ENCODE results near the gene WDFY2. TPM values are rescaled to one million over a fixed set of nuclear protein-coding genes. Genes with fewer than 3 reads are reported as not detected.
A peak's percentile ranks its signal among the peaks of the same experiment; 100 is the strongest.

The WDFY2 gene
- total and polyA plus RNA-seq, 8 donors, result 11.4 to 25.2 (median 17.2) TPM

DNA sequence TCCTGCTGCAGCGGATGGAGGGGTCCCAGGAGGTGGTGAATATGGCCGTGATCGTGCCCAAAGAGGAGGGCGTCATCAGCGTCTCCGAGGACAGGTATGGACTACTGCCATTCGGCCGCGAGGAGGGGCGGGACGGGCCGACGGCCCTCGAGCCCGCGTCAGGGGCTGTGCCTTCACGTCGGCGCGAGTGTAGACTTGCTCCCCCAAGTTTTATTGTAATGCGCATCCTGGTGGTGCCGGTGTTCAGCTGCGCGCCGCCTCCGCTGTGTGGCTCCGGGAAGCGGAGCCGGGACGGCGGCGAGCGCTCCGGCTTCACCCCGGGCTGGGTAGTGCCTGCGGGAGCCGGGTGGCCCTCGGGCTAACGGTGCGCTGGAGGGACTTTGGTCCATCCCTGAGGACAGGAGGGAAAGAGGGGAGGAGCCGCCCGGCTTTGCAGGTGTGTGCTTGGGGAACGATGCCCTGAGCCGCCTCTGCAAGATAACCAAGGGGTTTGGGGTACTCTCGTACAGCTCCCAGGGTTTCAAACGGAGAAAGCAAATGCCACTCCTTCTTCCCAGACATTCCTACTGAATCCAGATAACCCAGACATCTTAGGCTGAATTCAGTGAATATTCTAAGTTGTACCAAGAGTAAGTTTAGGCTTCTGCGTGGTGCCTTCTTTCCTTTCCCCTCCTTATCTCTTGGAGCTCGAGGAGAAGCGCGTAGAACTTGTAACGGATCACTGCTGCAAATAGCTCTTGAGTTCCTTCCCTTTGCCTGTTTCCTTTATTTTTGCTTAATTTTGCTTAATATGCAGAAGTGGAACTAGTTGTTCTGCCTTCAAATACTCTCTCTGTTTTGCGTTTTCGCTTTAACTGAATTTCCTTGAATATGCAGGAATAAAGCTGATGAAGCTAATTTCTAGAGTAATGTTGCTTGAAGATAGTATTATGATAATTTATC lies 740 bp downstream of the WDFY2 start:
- H3K27ac ChIP-seq, result peak overlapping the region; percentile 85 to 95 (median 92)
- H3K36me3 ChIP-seq, result no peaks in the 10 kb centered on the region
- WGBS, 2 donors, result 0% methylated on average over 46 to 53 of the region's 53 CpGs
- H3K9me3 ChIP-seq, result no peaks in the 10 kb centered on the region
- no peaks in the 10 kb centered on the region for H3K27me3 ChIP-seq
- intact Hi-C loops (cut with DNase I), result loop anchor here in 2 of 3 donors (5.0 to 10.0 kb wide), 4 partner anchors 130 to 200 kb away; partner anchors contain the start of gene INTS6 (in 2 of the 2)
- DNase-seq (peak in 5 of 6 donors; percentile 60 to 89 (median 71)), ATAC-seq (peak; percentile 27 to 39 (median 33)), FAIRE-seq (no peak)
- H3K4me3 ChIP-seq, result peak overlapping the region; percentile 88 to 96 (median 92)
- TF ChIP-seq, protein P1, sequence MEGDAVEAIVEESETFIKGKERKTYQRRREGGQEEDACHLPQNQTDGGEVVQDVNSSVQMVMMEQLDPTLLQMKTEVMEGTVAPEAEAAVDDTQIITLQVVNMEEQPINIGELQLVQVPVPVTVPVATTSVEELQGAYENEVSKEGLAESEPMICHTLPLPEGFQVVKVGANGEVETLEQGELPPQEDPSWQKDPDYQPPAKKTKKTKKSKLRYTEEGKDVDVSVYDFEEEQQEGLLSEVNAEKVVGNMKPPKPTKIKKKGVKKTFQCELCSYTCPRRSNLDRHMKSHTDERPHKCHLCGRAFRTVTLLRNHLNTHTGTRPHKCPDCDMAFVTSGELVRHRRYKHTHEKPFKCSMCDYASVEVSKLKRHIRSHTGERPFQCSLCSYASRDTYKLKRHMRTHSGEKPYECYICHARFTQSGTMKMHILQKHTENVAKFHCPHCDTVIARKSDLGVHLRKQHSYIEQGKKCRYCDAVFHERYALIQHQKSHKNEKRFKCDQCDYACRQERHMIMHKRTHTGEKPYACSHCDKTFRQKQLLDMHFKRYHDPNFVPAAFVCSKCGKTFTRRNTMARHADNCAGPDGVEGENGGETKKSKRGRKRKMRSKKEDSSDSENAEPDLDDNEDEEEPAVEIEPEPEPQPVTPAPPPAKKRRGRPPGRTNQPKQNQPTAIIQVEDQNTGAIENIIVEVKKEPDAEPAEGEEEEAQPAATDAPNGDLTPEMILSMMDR (IDR thresholded peaks at IDR 0.05), result no peak
- H3K4me1 ChIP-seq, result peaks cover 4 to 37% (median 32%) of the 10 kb centered on the region in 3 donors

DNA sequence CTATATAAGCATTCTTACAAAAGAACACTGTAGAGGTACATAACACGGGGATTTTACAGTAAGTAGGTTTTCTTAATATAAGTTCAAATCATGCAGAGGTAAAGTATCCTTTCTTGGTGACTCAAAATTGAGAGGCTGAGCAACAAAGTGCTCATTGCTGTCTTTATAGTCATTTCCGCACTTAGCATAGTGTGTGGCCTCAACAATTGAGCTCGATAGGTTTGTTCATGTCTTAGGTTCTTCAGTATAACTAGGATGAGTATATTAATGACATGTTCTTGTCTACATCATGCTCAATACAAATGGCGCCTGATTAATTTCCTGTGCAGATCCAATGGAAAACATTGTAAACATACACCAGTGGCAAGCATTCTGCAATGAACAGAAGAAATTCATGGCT lies 1.4 kb downstream of the WDFY2 start:
- Histone ChIP-seq H3K4me3 (peak overlapping the region; percentile 88 to 96 (median 92)), H3K36me3 (no peaks in the 10 kb centered on the region), H3K27ac (peak overlapping the region in 3 of 4 donors; percentile 85 to 95 (median 95)), H3K4me1 (peaks cover 11 to 44% (median 39%) of the 10 kb centered on the region in 3 donors), H3K9me3 (no peaks in the 10 kb centered on the region), H3K27me3 (no peaks in the 10 kb centered on the region)
- no peak for FAIRE-seq
- TF ChIP-seq, protein P1 (IDR thresholded peaks at IDR 0.05), result no peak
- 16 to 24% methylated on average over 4 of the region's 4 CpGs for WGBS, 2 donors
- no peak for ATAC-seq
- intact Hi-C loops (cut with DNase I), result loop anchor here in 2 of 3 donors (10.0 kb wide), 3 partner anchors 131 to 199 kb away; partner anchors contain the start of gene INTS6 (in 1 of the 2)
- no peak for DNase-seq

DNA sequence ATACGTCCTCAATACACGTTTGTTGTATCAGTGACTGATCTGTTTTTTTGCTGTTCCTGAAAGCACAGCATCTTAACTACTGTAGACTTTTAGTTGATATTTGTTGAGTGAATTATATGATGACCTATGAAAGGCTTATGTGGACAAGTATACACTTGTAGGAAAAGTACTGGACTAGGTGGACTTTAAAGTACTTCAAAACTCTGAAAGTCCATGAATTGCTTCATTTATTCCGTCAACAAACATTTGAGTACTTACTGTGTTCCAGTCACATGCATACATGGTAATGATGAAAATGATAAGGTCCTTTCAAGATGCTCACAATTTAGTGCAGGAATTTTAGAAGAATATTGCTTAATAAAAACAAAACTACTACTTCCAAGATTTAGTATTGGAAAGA lies 3.1 kb downstream of the WDFY2 start:
- peak overlapping the region in 2 of 4 donors; percentile 92 to 96 for H3K4me3 ChIP-seq
- H3K27me3 ChIP-seq, result no peaks in the 10 kb centered on the region
- peaks cover 15 to 59% (median 56%) of the 10 kb centered on the region in 3 donors for H3K4me1 ChIP-seq
- intact Hi-C loops (cut with DNase I), result loop anchor here in 2 of 3 donors (10.0 kb wide), 3 partner anchors 133 to 197 kb away; partner anchors contain the start of gene INTS6 (in 1 of the 2)
- no peak for DNase-seq
- no peak for FAIRE-seq
- no peaks in the 10 kb centered on the region for H3K9me3 ChIP-seq
- 36 to 40% methylated on average over 3 of the region's 3 CpGs for WGBS, 2 donors
- TF ChIP-seq, protein P1 (IDR thresholded peaks at IDR 0.05), result no peak
- no peaks in the 10 kb centered on the region for H3K36me3 ChIP-seq
- H3K27ac ChIP-seq, result no peak overlapping the region
- ATAC-seq, result no peak

DNA sequence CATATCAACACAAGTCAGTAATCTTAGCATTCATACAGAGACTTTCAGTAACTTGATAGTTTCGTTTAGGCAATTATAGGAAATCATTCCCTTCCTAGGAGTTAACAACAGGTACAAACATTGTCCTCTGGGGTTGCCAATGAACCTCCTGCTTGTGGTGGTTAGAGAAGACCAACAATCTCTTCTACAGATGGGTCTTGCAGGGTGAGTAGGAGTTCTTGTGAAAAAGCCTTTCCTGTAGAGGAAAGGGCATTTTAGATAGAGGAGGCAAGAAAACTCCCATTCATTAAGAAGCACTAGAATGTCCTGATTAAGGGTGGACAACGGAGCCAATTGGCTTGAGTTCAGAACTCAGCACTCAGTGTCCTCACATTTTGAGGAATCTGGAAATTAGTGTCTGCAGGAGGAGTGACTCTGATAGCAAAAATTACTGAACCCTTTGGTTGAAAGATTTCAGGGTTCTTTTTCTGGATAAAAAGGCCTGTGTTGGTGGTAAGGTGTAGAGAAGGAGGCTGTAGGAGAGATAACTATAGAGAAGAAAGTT lies 4.2 kb downstream of the WDFY2 start:
- H3K4me3 ChIP-seq, result no peak overlapping the region
- peak overlapping the region in 2 of 4 donors; percentile 70 to 72 for H3K27ac ChIP-seq
- FAIRE-seq (no peak), ATAC-seq (no peak), DNase-seq (no peak)
- WGBS, 2 donors, result 31 to 39% methylated on average over 2 of the region's 2 CpGs
- H3K4me1 ChIP-seq, result peaks cover 15 to 65% (median 57%) of the 10 kb centered on the region in 3 donors
- intact Hi-C loops (cut with DNase I), result loop anchor here in 2 of 3 donors (10.0 kb wide), 3 partner anchors 134 to 196 kb away; partner anchors contain the start of gene INTS6 (in 1 of the 2)
- no peaks in the 10 kb centered on the region for H3K9me3 ChIP-seq
- no peaks in the 10 kb centered on the region for H3K27me3 ChIP-seq
- TF ChIP-seq, protein P1 (IDR thresholded peaks at IDR 0.05), result no peak
- no peaks in the 10 kb centered on the region for H3K36me3 ChIP-seq

All from pancreas (tissue), 10 donors.